Heart right ventricle (tissue), 16 donors: ENCODE results near the gene ARL2. TPM values are rescaled to one million over a fixed set of nuclear protein-coding genes. Genes with fewer than 3 reads are reported as not detected.
"Not testable (repeated sequence)": the region's sequence is repeated elsewhere in the genome, so short reads cannot be mapped to it uniquely, and the experiment has no call there.

Experiments used
- ATAC-seq, 8 donors: fragments of 200-7000 bp; cut with Tn5 transposase; one replicate each; pipeline ENCODE4 v1.9.1; 2020; ENCODE audit warnings: mild to moderate bottlenecking in 8 of 8, moderate library complexity in 8 of 8, moderate number of reproducible peaks in 1 of 8
- DNase-seq, 2 donors: peaks; one replicate each; pipeline ENCODE4 v3.0.0-alpha.2; 2020
- H3K27ac ChIP-seq, 10 donors: fragments of 200-600 bp; sonication (generic) in 2 of 10; one replicate each; pipeline versions ENCODE4 v1.5.0 to v1.8.0; 2020 to 2022; ENCODE audit warnings: mild to moderate bottlenecking in 3 of 10
- H3K27me3 ChIP-seq, 7 donors: fragments of 200-600 bp; one replicate each; pipeline ENCODE4 v1.8.0; 2021 to 2022; ENCODE audit warnings: mild to moderate bottlenecking in 2 of 7
- H3K36me3 ChIP-seq, 9 donors: fragments of 200-600 bp; sonication (generic) in 1 of 9; one replicate each; pipeline versions ENCODE4 v1.5.0 to v1.8.0; 2020 to 2022; ENCODE audit warnings: mild to moderate bottlenecking in 2 of 9
- H3K4me1 ChIP-seq, 9 donors: fragments of 200-600 bp; sonication (generic) in 1 of 9; one replicate each; pipeline versions ENCODE4 v1.5.0 to v1.8.0; 2020 to 2022; ENCODE audit warnings: mild to moderate bottlenecking in 4 of 9
- H3K4me3 ChIP-seq, 10 donors: fragments of 200-600 bp; sonication (generic) in 2 of 10; one replicate each; pipeline versions ENCODE4 v1.5.0 to v1.8.0; 2020 to 2022; ENCODE audit warnings: mild to moderate bottlenecking in 7 of 10, moderate library complexity in 2 of 10
- H3K9me3 ChIP-seq, 11 donors: fragments of 200-600 bp in 10 of 11; sonication (generic) in 2 of 11; one replicate each; pipeline versions ENCODE4 v1.5.0 to v1.8.0; 2013 to 2022; ENCODE audit warnings: mild to moderate bottlenecking in 2 of 11, control low read depth in 1 of 11, moderate library complexity in 1 of 11
- WGBS, 2 donors: extraction: QIAGEN DNeasy Blood & Tissue Kit; methylation state at CpG; one replicate each; pipeline ENCODE4 v1.1.7; 2013; ENCODE audit warnings: inconsistent platforms in 1 of 2; 5-methylcytosine and 5-hydroxymethylcytosine counted together
- intact Hi-C, 10 donors: fragments of 100-400 bp; cut with DNase I; formaldehyde crosslinking; loops; one replicate each; pipeline versions ENCODE4 v1.11.1 to v1.14.2; 2022
- polyA plus RNA-seq, 2 donors: library from polyadenylated mRNA; stranded (reverse); fragments of 200-250 nt; gene quantifications; one replicate each; pipeline ENCODE4 v1.2.3, GENCODE V29; 2013
- total RNA-seq, 10 donors: library from RNA; stranded (reverse); fragmentation: NEBNext Ultra II Directional in 3 of 10; extraction: Animal tissue kit (Norgen Biotek cat#: 25700) in 3 of 10; gene quantifications; one replicate each; pipeline versions ENCODE4 v1.2.1 to v1.2.4, GENCODE V29; 2021 to 2023
- TF ChIP-seq, protein P1 (sequence below), 9 donors: fragments of 200-600 bp; sonication (generic) in 2 of 9; IDR thresholded peaks; one replicate each; pipeline versions ENCODE4 v1.5.0 to v1.8.0; 2021 to 2022; ENCODE audit warnings: antibody characterized with exemption in 9 of 9, mild to moderate bottlenecking in 5 of 9, moderate library complexity in 1 of 9
- donor health status: Arrhythmogenic right ventricular cardiomyopathy.
- donor health status: ischemic (EF 13 %, LVEDD 7.1; RV severe dilation, severe dysfunction).
- donor health status: healthy with polysubstance abuse.
- donor health status: DM: no; HTN: yes; CAD: no.
- donor health status: DM: no; HTN: no; CAD: no.
- donor health status: ischemic (EF 25% LVEDD 6.9; RV normal size, moderate dysfunction).
- donor health status: ischemic (EF 25% LVEDD 5.7; RV mildly dilated, moderate dysfunction).
- donor health status: healthy.
- donor health status: DM: yes; HTN: yes; CAD: no.
- donor health status: Ischemic cardiomyopathy.
- donor health status: ischemic (EF 35%, LVEDD 5.7; RV mildly dilated, moderate dysfunction).
- donor health status: nonischemic (EF 11% LVEDD 7.7; RV severe dilation, severe dysfunction).
- donor health status: DM: yes; HTN: yes; CAD: no.
- donor health status: PGD.
- donor health status: ischemic (EF 29% LVEDD 5.4; RV normal size, mild dysfunction).
- donor health status: nonischemic (EF 23%, LVEDD 6.1; RV moderate dilation, normal function).

ARL2 gene
- total and polyA plus RNA-seq, 12 donors, result 92.6 to 157 (median 117) TPM

DNA sequence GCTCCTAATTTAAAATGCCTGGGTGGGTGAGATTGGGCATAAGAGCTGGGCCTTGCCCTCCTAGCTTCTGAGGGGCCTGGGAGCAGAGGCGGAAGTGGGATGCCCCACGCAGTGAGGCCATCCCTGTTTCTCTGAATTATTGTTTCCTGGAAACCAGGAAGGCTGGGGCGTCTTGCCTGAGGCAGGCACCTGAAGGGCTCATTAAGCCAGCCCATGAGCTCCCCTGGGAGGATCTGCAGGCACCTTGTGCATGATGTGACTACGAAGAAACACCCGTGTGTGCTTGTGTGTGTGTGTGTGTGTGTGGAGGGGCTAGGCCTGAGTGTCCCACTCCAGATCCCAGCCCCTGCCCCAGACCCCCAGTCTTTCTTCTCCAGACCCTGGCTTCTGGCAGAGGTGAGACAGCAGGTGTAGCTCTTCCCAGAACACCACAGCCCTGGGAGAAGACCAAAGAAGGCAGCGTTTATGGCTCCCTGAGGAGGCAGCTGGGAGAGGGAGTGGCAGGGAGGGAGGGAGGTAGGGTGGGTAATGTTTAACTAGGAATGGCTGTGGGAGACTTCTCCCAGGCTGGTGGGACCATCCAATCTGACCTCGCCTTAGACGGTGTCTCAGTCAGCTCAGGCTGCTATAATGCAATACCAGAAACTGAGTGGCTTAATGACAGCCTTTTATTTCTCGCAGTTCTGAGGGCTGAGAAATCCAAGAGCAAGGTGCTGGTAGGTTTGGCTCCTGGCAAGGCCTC is 15.1 kb upstream of the ARL2 start:
- no peaks in the 10 kb centered on the region for H3K27me3 ChIP-seq
- WGBS, 2 donors, result 65 to 76% methylated on average over 9 of the region's 9 CpGs
- no peak overlapping the region for H3K4me3 ChIP-seq
- TF ChIP-seq, protein P1, sequence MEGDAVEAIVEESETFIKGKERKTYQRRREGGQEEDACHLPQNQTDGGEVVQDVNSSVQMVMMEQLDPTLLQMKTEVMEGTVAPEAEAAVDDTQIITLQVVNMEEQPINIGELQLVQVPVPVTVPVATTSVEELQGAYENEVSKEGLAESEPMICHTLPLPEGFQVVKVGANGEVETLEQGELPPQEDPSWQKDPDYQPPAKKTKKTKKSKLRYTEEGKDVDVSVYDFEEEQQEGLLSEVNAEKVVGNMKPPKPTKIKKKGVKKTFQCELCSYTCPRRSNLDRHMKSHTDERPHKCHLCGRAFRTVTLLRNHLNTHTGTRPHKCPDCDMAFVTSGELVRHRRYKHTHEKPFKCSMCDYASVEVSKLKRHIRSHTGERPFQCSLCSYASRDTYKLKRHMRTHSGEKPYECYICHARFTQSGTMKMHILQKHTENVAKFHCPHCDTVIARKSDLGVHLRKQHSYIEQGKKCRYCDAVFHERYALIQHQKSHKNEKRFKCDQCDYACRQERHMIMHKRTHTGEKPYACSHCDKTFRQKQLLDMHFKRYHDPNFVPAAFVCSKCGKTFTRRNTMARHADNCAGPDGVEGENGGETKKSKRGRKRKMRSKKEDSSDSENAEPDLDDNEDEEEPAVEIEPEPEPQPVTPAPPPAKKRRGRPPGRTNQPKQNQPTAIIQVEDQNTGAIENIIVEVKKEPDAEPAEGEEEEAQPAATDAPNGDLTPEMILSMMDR (IDR thresholded peaks at IDR 0.05), result no peak
- no peak overlapping the region for H3K27ac ChIP-seq
- ATAC-seq, result no peak
- H3K4me1 ChIP-seq, result peaks cover 0 to 39% (median 12%) of the 10 kb centered on the region in 9 donors
- H3K36me3 ChIP-seq, result no peaks in the 10 kb centered on the region
- H3K9me3 ChIP-seq, result no peaks in the 10 kb centered on the region
- intact Hi-C loops, result loop anchor here in 5 of 10 donors (5.0 to 10.0 kb wide), 4 partner anchors 72 to 154 kb away; partner anchors contain the start of genes PPP2R5B (in 2 of the 5), ATG2A (in 1 of the 5) and CDC42BPG (in 1 of the 5)
- DNase-seq, result no peak

- Histone ChIP-seq H3K4me3 (no peak overlapping the region), H3K27me3 (no peaks in the 10 kb centered on the region), H3K4me1 (peaks cover 0 to 33% (median 11%) of the 10 kb centered on the region in 9 donors), H3K9me3 (no peaks in the 10 kb centered on the region), H3K36me3 (no peaks in the 10 kb centered on the region), H3K27ac (no peak overlapping the region)
- ATAC-seq (no peak), DNase-seq (no peak)
- intact Hi-C loops, result loop anchor here in 5 of 10 donors (5.0 to 10.0 kb wide), 4 partner anchors 72 to 155 kb away; partner anchors contain the start of genes PPP2R5B (in 2 of the 5), ATG2A (in 1 of the 5) and CDC42BPG (in 1 of the 5)
- TF ChIP-seq, protein P1 (IDR thresholded peaks at IDR 0.05), result no peak
- WGBS, 2 donors, result 94 to 100% methylated on average over 1 of the region's 1 CpG
These were observed 14.5 kb upstream of the ARL2 start for GRCh38 chr11:64999478-64999877.

DNA sequence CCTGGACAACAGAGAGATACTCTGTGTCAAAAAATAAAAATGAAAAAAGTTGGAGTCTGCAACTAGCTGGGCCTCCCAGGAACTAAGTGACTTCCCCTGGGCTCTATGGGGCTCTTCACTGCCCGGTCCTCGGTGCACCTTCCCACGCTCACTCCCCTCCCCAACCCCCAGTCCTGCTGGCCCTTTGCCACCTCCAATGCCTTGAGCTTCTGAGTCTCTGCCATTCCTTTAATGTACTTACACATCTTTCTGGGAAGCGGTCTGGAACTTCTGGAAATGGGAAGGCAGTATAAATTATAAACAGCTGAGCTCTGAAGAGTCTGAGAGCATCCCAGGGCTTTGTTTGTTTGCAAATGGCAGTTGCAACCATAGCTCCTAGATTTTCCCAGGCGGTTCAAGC is 11.3 kb upstream of the ARL2 start:
- TF ChIP-seq, protein P1 (IDR thresholded peaks at IDR 0.05), result no peak
- H3K27me3 ChIP-seq, result no peaks in the 10 kb centered on the region
- intact Hi-C loops, result no loop called here
- H3K4me1 ChIP-seq, result peaks cover 0 to 8% (median 0%) of the 10 kb centered on the region in 9 donors
- H3K4me3 ChIP-seq, result no peak overlapping the region
- H3K27ac ChIP-seq, result no peak overlapping the region
- ATAC-seq (no peak), DNase-seq (no peak)
- no peaks in the 10 kb centered on the region for H3K36me3 ChIP-seq
- no peaks in the 10 kb centered on the region for H3K9me3 ChIP-seq
- 68 to 75% methylated on average over 5 of the region's 5 CpGs for WGBS, 2 donors

DNA sequence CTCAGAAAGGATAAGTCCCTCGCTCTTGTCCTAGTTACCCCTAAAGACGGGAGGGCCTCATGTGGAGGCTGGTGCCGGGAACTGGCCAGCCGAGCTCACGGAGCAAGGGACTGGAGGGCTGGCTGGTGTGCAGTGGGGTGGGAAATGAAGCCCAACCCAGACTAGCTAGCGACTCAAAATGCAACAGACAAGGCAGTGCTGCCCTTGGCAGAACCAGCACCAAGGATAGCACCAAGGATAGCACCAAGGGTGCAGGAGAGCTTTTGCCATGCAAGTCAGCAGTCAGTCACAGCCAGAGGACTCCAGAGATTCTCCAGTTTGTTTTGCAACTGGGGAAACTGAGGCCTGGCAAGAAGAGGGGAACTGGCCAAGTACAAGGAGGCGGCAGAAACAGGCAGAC is 10.7 kb upstream of the ARL2 start:
- intact Hi-C loops, result no loop called here
- DNase-seq, result no peak
- H3K27ac ChIP-seq, result no peak overlapping the region

GRCh38 chr11:65003968-65004367 is 10.0 kb upstream of the ARL2 start:
- H3K9me3 ChIP-seq, H3K4me3 ChIP-seq, intact Hi-C loops, H3K27ac ChIP-seq, DNase-seq, H3K27me3 ChIP-seq, H3K4me1 ChIP-seq, H3K36me3 ChIP-seq, ATAC-seq: not testable (repeated sequence)
- WGBS, 2 donors, result 71 to 72% methylated on average over 3 of the region's 3 CpGs

More for the DNA sequence above, 10.7 kb upstream of the ARL2 start:
- peaks cover 0 to 8% (median 0%) of the 10 kb centered on the region in 9 donors for H3K4me1 ChIP-seq
- no peak overlapping the region for H3K4me3 ChIP-seq
- TF ChIP-seq, protein P1 (IDR thresholded peaks at IDR 0.05), result no peak
- no peaks in the 10 kb centered on the region for H3K36me3 ChIP-seq
- H3K27me3 ChIP-seq, result no peaks in the 10 kb centered on the region
- WGBS, 2 donors, result 63 to 64% methylated on average over 7 of the region's 7 CpGs
- no peaks in the 10 kb centered on the region for H3K9me3 ChIP-seq
- ATAC-seq, result no peak
